Cardiac muscle cell (in vitro differentiated cells and primary cell): ENCODE data around the gene GALNT2. TPM values are rescaled to one million over a fixed set of nuclear protein-coding genes. Genes with fewer than 3 reads are reported as not detected.

ENCODE experiments used
- DNase-seq, 2 donors: peaks; one replicate each; pipeline versions ENCODE4 v3.0.0 to v3.0.0-alpha.2; 2010 to 2017; ENCODE audit warnings: low read depth in 1 of 2, low spot score in 1 of 2
- H3K27ac ChIP-seq: fragments of 200-600 bp; sonication (generic); 2 replicates; pipeline ENCODE4 v1.5.1; 2016
- H3K27me3 ChIP-seq: fragments of 200-600 bp; sonication (generic); 2 replicates; pipeline ENCODE4 v1.6.0; 2016; ENCODE audit warnings: control low read depth
- H3K36me3 ChIP-seq: fragments of 200-600 bp; sonication (generic); 2 replicates; pipeline ENCODE4 v1.5.1; 2016; ENCODE audit warnings: control low read depth
- H3K4me1 ChIP-seq: fragments of 200-600 bp; sonication (generic); 2 replicates; pipeline ENCODE4 v1.8.1; 2017; ENCODE audit warnings: low read depth, mild to moderate bottlenecking, mixed run types
- H3K4me3 ChIP-seq: fragments of 200-600 bp; sonication (generic); 2 replicates; pipeline ENCODE4 v1.5.1; 2016; ENCODE audit warnings: mild to moderate bottlenecking
- H3K9me3 ChIP-seq: fragments of 200-600 bp; sonication (generic); 2 replicates; pipeline ENCODE4 v1.5.1; 2017; ENCODE audit warnings: low read depth, mild to moderate bottlenecking, control low read depth
- CTCF ChIP-seq: IDR thresholded peaks from 2 replicates; pipeline ENCODE4 v1.5.1; 2012; ENCODE audit warnings: low read depth, mild to moderate bottlenecking, low read length
- polyA plus RNA-seq: library from polyadenylated mRNA; unstranded; fragments of >200 nt; fragmentation: Nextera tagmentation; extraction: Ambion mirVana; gene quantifications from 2 replicates; pipeline ENCODE4 v1.2.1, GENCODE V29; 2016
- total RNA-seq: library from RNA; depleted of rRNA; stranded (reverse); fragments of >200 nt; gene quantifications from 2 replicates; pipeline ENCODE4 v1.2.3, GENCODE V29; 2016

The GALNT2 gene
- total and polyA plus RNA-seq, 2 experiments from 2014 or later, result 71.4 to 92.1 TPM

- TF ChIP-seq CTCF, result no peak
- peaks cover 15% of the 10 kb centered on the region for H3K4me1 ChIP-seq
- DNase-seq, result no peak
- no peaks in the 10 kb centered on the region for H3K27me3 ChIP-seq
- H3K36me3 ChIP-seq, result no peaks in the 10 kb centered on the region
- H3K4me3 ChIP-seq, result no peak overlapping the region
- no peak overlapping the region for H3K27ac ChIP-seq
- no peaks in the 10 kb centered on the region for H3K9me3 ChIP-seq
Observed at GRCh38 chr1:230171356-230172015, 104.4 kb downstream of the GALNT2 start.

- no peak overlapping the region for H3K27ac ChIP-seq
- H3K9me3 ChIP-seq, result no peaks in the 10 kb centered on the region
- no peak for TF ChIP-seq CTCF
- no peaks in the 10 kb centered on the region for H3K36me3 ChIP-seq
- H3K4me1 ChIP-seq, result peaks cover 15% of the 10 kb centered on the region
- DNase-seq, result no peak
- no peaks in the 10 kb centered on the region for H3K27me3 ChIP-seq
- H3K4me3 ChIP-seq, result no peak overlapping the region
Observed at GRCh38 chr1:230172016-230172537, 105.0 kb downstream of the GALNT2 start.

- no peak overlapping the region for H3K27ac ChIP-seq
- no peak for TF ChIP-seq CTCF
- no peaks in the 10 kb centered on the region for H3K36me3 ChIP-seq
- no peak for DNase-seq
- H3K4me3 ChIP-seq, result no peak overlapping the region
- no peaks in the 10 kb centered on the region for H3K27me3 ChIP-seq
- peaks cover 9% of the 10 kb centered on the region for H3K4me1 ChIP-seq
- no peaks in the 10 kb centered on the region for H3K9me3 ChIP-seq
Observed at GRCh38 chr1:230173187-230173975, 106.3 kb downstream of the GALNT2 start.

- Histone ChIP-seq H3K9me3 (no peaks in the 10 kb centered on the region), H3K4me1 (peaks cover 9% of the 10 kb centered on the region), H3K4me3 (no peak overlapping the region), H3K27me3 (no peaks in the 10 kb centered on the region), H3K27ac (no peak overlapping the region), H3K36me3 (no peaks in the 10 kb centered on the region)
- DNase-seq, result no peak
- TF ChIP-seq CTCF, result no peak
Observed at GRCh38 chr1:230174041-230174440, 107.0 kb downstream of the GALNT2 start.

GRCh38 chr1:230174471-230175162 is 107.6 kb downstream of the GALNT2 start:
- no peak for TF ChIP-seq CTCF
- Histone ChIP-seq H3K9me3 (no peaks in the 10 kb centered on the region), H3K4me1 (peaks cover 9% of the 10 kb centered on the region), H3K36me3 (no peaks in the 10 kb centered on the region), H3K27ac (no peak overlapping the region), H3K4me3 (no peak overlapping the region), H3K27me3 (no peaks in the 10 kb centered on the region)
- no peak for DNase-seq
